ENCODE measurements around the gene RFX8.
"Not testable (repeated sequence)": the region's sequence is repeated elsewhere in the genome, so short reads cannot be mapped to it uniquely, and the experiment has no call there.

The RFX8 gene

DNA sequence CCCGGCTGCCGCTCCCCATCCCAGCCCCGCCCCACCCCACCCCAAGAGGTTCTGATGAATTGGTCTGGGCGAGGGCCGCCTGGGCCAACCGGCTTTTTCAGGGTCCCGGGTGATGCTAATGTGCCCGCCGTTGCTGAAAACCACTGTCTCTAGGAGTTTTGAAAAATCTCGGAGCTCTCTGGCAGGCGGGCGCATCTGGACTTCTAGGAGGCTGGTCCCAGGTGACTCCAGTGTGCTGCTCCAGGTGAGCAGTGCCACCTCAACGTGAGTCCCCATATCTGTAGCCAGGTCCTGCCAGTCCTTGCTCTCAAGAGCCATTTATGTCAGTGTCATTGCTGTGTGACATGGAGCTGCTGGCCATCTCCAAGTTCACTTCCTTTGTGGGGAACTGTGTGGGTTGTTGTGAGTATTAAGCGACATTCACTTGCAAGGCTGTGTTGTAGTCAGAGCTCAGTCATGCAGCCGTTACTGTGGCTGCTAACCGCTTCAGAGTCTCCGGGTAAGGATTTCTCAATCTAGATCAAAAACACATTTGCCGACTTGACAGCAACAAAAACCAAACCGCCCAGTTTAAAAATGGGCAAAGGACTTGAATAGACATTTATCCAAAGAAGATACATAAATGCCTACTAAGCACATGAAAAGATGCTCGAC is at the start of gene RFX8:
TSS of gene RFX8 (minus strand) at position 382 of the 654 bp plus-strand sequence. CDS start 8,264 bp downstream, outside the sequence.
- peak; percentile 67 for DNase-seq

DNA sequence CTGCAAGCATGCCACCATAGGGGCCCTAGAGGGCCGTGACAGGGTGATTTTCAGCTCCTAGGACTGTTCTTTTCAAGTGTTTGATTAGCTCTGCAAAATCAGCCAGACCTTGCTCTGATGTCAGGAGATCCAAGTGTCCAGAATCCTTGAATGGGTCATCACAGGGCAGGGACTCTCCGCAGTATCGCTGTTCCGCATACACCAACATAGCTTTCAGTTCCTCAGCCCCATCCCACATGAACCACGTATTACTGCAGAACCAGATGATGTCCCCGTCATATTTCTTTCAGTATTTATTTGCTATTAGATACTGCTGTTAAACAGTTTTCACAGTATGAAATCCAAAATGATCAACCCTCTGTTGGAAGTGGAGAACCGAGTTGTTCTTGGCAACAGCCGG is 46.6 kb upstream of the RFX8 start:
- DNase-seq: no peak

DNA sequence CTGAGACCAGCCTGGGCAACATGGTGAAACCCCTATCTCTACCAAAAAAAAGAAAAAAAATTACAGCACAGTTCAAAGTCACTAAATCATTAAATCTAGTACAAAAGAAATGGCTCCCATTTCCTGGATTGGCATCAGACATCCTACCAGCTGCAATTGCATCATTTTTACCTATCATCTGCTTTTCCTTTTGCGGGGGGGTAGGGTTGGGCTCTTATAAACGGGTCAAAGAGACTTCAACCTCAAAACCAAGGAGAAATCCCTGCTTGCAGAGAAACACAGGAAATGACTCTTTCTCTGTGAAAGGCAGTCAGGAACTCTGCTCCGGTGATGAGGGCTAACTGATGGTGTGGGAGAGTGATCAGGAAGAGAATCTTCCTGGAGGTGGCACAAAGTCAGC is 45.3 kb upstream of the RFX8 start:
- no peak for DNase-seq

DNA sequence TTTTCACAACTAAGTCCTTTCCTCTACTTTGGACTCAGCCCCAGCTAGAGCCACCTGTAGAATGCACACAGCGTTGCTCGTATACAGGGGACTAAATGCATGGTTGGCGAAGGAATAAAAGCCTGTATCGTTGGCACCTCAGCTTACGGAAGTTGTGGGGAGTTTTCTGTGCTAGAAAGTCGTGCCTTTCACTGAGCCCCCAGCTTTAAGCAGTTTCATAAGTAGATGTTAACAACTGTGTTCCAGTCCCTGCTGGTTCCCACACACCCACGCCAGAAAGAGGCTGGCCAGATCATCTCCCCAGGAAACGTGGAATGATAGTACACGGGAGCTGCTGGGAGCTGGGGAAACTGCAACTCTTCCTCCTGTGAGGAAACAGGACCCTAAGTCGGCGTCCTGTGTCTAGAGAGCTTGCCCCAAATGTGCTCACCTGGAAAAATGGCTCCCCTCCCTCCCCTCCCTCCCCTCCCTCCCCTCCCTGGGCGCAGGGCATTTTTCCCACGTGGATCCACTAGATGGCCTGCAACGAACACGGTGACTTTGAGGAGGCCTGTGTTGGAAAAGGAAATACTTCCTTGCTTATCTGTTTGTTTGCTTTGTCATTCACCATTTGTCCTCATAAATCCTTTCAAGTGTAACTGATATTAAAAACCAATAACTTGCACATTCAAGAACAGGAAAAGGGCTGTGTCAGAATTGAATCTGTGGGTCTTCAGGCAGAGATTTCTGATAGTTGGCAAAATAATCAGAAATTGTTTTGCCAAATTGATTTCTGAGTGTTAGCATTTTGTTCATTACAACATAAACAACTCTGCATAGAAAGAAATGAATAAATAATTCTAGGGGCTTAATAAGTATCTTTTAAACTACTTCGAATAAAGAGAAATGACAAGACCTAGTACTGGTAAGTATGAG is 43.9 kb upstream of the RFX8 start:
- DNase-seq: no peak

DNA sequence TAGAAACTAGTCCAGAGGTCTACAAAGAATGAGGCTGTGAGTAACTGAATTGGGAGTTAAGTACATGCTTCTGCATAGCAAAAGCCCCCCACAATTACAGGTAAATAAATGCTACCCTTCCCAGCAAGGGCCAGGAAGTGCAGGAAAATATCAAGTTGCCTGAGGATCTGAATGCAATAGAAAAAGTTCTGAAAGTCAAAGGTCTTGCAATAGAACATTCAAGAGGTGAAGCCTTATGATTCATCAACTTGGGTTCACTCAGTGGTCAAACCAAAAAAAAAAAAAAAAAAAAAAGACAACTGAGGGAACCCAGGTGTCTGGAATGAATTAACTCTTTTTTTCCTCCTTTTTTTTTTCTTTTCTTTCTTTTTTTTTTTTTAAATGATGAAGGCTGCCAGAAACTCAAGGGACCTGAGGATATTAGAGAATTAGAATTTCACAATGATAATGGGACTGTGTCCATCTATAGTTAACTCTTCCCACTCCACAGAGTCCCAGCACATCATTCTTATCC is 42.9 kb upstream of the RFX8 start:
- no peak for DNase-seq

DNA sequence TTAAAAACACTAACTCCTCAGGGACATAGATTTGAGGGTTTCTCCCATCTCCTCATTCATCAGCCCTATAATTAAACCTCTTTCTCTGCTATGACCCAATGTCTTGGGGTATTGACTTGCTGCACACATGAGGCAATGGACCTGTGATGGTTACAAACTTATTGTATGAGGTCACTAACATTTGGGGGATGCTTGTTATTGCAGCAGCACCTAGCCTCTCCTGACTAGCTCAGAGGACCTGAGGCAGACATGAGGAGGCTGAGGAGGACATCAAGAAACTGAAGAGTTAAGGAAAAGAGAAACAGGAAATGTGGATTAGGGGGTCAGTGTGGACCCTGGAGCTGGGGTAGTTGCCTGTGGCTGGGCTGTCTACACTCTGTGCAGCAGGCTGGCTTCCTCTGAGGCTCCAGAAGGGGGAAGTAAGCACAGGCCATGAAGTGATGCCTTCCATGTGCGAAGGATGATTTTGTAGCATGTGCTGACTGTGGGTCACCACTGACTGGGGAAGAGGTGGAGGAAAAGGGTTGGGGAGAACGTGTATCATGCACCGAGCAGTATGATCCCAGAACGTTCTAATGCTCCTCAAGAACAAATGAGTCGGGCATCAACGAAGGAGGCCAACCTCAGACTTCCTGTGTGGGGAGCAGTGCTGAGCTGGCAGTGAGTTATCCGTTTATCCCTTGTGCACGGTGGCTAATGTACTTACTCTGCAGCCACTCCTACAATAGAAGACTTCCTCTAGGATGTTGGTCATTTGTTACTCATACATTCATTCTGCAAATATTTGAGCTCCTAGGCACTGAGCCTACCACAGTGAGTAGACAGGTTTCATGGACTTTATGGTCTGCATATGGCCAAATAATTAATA is 42.1 kb upstream of the RFX8 start:
- peak; percentile 42 for DNase-seq

DNA sequence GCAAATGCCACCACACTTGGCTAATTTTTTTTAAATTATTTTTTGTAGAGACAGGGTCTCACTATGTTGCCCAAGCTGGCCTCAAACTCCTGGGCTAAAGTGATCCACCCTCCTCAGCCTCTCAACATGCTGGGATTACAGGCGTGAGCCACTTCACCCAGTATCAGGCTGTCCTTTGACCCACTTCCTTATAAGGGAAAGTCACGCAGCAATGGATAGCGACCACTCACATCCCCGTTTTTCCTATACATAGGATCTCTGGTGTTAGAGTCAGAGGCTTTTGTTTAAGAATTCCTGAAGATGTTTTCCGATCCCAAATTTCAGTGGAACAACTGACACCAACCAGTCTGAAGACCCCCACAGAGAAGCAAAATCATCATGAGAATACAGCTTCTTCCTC is 41.4 kb upstream of the RFX8 start:
- DNase-seq: no peak

DNA sequence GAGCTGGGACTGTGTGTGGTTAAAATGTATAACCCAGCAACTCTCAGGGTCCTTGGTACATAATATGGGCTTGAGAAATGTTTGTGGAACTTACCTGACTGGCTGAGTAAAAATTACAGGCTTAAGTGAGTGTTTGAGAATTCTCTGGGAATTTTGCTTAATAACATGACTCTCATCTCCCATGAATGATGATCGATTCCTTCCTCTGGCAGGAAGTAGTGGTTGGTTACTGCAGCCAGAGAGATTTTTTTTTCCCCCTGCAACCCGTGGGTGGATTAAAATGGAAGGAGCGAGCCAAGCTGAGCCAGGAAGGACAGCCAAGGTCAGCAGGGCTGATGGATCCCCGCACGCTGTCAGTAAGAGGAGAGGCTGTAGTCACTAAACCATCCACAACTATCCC is 40.6 kb upstream of the RFX8 start:
- DNase-seq: no peak

DNA sequence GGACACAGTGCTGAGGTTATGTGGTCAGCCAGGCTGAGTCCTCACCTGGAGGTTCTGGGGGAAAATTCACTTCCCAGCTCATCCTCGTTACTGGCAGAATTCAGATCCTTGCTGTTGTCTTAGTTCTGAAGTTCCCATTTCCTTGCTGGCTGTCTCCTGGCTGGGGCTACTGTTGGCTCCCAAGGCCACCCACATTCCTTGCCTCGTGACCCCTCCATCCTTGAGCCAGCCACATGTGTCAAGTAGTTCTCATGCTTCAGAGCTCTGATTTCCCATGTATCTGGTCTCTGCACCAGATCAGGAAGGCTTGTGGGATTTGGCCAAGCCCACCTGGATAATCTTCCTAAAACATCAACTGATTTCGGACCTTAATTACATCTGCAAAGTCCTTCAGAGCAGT is 38.1 kb upstream of the RFX8 start:
- DNase-seq: no peak

DNA sequence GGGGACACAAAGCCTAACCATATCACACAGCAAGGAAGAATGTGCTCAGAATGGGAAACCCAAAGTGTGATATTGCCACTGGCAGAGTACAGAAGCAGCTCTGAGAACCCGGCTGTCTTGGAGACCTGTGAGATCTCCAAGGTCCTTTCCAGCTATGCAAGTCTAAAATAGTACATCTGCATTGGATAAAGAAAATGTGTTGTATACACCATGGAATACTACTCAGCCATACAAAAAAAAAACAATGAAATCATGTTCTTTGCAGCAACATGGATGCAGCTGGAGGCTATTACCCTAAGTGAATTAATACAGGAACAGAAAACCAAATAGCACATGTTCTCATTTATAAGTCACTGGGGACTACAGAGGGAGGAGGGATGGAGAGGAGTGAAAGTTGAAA is 36.5 kb upstream of the RFX8 start:
- DNase-seq: no peak

DNA sequence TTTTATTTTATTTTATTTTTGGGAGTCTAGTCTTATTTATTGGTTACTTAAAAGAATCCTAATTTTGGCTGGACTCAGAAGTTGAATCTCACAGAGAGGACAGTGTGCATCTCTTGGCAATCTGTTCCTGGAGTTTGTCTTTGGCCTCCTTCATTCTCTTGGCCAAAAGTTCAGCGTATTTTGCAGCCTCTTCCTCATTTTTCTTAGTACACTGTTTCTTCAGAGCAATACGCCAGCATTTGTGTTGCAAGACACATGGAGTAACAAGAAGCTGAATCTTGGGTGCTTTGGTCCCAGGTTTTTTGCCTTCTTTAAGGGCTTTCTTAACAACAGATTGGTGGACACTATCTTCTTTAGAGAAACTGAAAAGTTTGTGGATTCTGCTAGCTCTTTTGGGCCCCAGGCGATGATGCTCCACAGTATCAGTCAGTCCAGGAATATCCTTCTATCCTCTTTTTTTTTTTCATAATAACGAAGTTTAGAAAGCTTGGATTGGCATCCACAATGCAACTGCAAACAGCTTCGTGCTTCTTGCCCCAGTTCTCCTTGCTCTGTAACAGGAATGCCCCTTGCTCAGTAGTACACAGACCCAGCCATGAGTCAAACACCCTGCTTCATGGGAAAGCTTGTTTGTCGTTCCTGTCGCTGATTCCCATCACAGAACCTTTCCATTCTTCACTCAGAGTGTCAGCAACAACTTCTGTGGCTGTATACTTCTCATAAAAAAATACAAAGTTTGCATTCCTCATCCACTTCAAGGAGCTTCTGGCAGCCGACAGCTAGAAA is 34.8 kb upstream of the RFX8 start:
- no peak for DNase-seq

DNA sequence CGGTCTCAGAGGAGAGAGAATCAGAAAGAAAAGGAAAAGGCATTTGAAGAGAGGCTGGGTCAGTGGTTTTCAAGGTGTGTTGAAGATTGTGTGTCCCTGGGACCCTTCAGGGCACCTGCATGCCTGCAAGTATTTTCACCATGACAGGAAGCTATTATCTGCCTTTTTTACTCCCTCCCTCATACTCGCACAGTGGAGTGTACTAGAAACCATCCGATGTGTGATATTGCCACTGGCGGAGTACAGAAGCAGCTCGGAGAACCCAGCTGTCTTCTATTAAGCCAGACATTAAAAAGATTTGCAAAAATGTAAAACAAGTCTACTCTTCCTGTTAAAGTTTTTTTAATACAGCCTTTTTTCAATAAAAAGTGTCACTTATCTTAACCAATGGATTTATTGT is 33.7 kb upstream of the RFX8 start:
- DNase-seq: no peak

DNA sequence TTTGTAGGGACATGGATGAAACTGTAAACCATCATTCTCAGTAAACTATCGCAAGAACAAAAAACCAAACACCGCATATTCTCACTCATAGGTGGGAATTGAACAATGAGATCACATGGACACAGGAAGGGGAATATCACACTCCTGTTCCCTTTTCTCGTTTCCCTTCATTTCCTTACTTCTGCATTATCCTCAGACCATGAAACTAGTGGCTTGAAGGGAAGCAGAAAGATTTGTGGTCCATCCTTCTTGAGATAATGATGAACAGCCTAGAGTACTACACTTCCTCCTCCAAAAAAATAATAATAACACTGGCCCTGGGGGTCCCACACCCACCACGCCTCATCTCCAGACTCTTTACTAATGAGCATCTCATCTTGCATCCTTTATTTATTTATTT is 30.4 kb upstream of the RFX8 start:
- DNase-seq: not testable (repeated sequence)

DNA sequence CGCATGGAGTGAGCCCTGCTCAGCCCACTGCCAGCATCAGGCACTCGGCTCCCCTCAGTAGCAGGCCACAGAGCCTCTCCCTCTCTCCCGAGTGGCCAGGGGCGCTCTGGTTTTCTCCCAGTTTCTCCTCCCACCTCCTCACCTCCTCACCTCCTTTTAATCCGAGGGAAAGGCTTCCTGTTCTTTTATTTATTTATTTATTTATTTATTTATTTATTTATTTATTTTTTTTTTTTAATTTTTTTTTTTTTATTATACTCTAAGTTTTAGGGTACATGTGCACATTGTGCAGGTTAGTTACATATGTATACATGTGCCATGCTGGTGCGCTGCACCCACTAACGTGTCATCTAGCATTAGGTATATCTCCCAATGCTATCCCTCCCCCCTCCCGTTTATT is 29.8 kb upstream of the RFX8 start:
- not testable (repeated sequence) for DNase-seq

DNA sequence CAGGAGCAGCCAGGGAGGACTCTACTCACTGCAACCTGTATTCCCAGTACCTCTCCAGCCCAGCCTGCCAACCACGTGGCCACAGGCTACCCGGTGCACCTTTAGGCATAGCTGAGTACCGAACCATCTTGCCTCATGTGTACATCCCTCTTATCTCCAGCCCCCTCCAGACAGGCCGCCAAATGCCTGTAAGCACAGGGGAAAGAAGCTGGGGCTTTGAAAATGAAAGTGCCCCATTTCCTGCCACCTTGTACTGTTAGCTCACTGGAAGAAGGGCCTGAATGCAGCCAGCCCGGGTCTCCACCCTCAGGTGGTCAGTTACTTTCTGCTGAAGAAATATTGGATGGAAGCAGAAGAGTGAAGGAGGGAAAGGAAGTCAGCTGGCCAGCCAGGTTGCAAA is 27.2 kb upstream of the RFX8 start:
- DNase-seq: no peak

DNA sequence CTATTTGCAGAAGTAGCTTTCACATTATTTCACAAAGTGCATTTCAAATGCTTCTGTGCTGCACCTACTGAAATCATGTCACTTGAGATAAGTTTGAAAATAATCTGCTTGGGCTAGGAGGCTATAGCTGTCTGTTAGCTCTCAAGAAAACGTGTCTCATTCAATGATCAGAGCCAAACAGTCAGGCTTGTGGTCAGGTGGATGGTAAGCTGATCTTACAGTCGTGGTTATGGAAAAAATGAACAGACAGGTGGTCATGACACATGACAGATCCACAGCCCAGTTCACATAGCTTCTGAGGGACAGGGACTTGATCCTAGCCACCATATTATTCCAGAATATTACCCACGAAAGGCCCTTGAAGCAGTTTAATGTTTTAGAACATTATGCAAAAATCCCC is 26.5 kb upstream of the RFX8 start:
- DNase-seq: no peak

DNA sequence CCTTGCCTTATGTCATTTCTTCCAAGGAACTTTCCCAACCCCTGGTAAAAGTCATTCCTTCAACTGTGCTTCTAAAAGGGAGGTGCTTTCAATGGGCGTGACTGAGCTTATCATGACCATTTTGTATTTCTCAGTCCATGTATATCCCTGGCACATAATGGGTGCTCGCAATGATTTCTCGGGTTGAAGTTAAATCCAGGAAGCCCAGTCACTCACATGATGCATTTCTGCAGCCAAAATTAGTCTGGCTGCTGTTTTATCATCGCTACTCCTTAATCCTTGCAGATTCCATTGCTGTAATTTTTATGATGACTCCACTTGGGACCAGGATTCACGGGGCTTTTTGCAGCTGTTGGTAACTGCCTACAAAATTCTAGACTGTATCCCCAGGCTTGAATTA is 25.9 kb upstream of the RFX8 start:
- DNase-seq: no peak

DNA sequence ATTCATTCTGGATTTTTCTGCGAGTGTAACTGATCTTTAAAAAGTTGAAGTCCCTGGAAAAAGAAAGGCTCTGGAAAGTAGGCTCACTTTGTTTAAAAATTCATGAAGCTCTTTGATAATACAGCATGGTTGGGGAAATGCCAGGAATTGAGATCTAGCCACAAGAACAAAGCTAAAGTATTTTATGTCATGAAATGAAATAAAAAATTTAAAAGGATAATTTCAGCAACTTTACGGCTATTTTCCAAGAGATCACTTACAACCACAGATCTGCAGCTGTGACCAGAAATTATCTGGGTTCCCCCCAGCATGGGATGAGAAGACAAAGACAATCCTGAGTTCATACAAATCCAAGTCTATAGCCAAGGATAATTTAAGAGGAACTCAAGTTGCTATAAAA is 25.3 kb upstream of the RFX8 start:
- no peak for DNase-seq

DNA sequence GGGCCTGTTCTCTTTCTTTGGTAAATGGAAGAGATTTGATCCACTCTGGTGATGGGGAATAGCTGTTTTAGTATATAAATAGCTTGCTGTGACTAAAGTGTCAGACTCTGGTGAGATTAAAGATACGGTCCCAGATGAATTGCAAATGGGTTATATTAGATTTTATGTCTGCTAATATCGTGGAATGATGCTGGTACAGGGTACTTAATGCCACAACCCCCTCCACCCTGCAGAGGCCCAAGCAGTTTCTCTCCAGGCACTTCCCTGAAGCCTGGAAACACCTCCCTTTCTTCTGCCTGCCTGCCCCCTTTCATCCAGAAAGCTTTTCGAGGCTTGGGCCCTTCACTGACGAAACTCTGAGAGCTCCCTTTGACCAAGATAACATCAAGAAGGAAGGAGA is 21.4 kb upstream of the RFX8 start:
- DNase-seq: no peak

DNA sequence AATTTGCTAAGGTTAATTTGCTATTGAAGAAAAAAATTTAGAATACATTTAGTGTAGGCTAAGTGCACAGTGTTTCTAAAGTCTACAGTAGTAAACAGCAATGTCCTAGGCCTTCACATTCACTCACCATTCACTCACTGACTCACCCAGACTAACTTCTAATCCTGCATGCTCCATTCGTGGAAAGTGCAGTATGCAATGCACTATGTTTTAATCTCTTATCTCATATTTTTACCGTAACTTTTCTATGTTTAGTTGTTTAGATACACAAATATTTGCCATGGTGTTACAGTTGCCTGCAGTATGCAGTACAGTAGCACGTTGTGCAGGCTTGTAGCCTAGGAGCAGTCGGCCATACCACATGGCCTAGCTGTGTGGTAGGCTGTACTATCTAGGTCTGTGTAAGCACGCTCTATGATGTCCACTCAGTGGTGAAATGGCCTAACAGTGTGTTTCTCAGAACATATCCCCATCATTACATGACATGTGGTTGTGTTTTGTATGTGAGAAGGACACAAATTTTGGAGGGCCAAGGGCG is 18.1 kb upstream of the RFX8 start:
- DNase-seq: no peak

DNA sequence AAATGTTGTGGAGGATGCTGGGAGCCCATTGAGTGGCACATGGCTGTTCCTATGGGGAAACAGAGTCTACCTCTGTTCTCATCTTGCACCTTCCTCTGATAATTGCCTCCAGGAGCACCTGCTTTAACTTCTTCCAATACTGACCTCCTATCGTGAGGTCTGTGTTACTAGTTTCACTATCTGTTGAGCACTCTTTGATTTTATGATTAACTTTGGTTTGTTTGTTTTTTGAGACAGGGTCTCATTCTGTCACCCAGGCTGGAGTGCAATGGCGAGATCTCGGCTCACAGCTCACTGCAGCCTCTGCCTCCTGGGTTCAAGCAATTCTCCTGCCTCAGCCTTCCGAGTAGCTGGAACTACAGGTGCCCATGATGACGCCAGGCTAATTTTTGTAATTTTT is 12.1 kb upstream of the RFX8 start:
- no peak for DNase-seq

DNA sequence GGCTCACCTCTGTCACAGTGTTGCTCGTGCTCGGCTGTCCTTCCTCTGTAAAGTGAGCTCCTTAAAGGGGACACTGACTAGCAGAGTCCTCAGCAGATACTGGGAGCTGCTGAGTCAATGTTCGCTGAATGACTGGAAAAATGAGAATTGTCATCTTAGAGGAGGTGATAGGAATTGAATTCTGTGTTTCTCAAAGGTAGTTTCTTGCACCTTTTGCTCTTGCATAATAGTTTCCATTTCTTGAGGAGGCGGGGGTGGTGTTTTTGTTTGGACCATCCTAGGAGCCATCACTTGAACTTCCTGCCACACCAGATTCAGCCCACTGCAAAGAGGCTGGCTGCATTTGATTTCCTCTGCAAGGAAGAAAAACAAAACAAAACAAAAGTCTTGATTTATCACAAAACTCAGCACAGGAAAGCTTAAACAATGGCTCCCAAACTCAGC is 11.4 kb upstream of the RFX8 start:
- DNase-seq: no peak

Data from stimulated activated CD8-positive, alpha-beta memory T cell treated with anti-CD3 and anti-CD28 coated beads, Interleukin-4, amount 100 ng/mL, for 48 hours (primary cell).